Endothelial cell (in vitro differentiated cells): ENCODE data around the gene DNAH17. TPM values are rescaled to one million over a fixed set of nuclear protein-coding genes. Genes with fewer than 3 reads are reported as not detected.

Experiments
- DNase-seq: peaks from one replicate; pipeline ENCODE4 v3.0.0; 2021; ENCODE audit warnings: low spot score
- H3K27ac Mint-ChIP-seq: one replicate; pipeline ENCODE4 v1.8.0; 2021; ENCODE audit warnings: mixed read lengths, inconsistent platforms; ENCODE audit not compliant: unreplicated experiment
- H3K27me3 Mint-ChIP-seq: one replicate; pipeline ENCODE4 v1.8.0; 2021; ENCODE audit warnings: mild to moderate bottlenecking, moderate library complexity, mixed read lengths, inconsistent platforms; ENCODE audit not compliant: unreplicated experiment
- H3K36me3 Mint-ChIP-seq: one replicate; pipeline ENCODE4 v1.8.0; 2021; ENCODE audit warnings: mild to moderate bottlenecking, low read depth, mixed read lengths, inconsistent platforms; ENCODE audit not compliant: unreplicated experiment
- H3K4me1 Mint-ChIP-seq: one replicate; pipeline ENCODE4 v1.8.0; 2021; ENCODE audit warnings: mild to moderate bottlenecking, mixed read lengths, inconsistent platforms; ENCODE audit not compliant: unreplicated experiment
- H3K4me3 Mint-ChIP-seq: one replicate; pipeline ENCODE4 v1.8.0; 2021; ENCODE audit warnings: mild to moderate bottlenecking, mixed read lengths, inconsistent platforms; ENCODE audit not compliant: unreplicated experiment
- H3K9me3 Mint-ChIP-seq: one replicate; pipeline ENCODE4 v1.8.0; 2021; ENCODE audit warnings: mixed read lengths, inconsistent platforms; ENCODE audit not compliant: unreplicated experiment
- CTCF ChIP-seq: fragments of 200-600 bp; sonication (generic); IDR thresholded peaks from one replicate; pipeline ENCODE4 v1.5.0; 2021; ENCODE audit warnings: antibody characterized with exemption; ENCODE audit not compliant: unreplicated experiment
- total RNA-seq: library from RNA; stranded (reverse); fragmentation: NEBNext Ultra II Directional; extraction: Animal tissue kit (Norgen Biotek cat#: 25700); gene quantifications from one replicate; pipeline ENCODE4 v1.2.1, GENCODE V29; 2021; ENCODE audit not compliant: unreplicated experiment

Gene DNAH17
- total RNA-seq, 1 donor from 2014 or later, result 1.0 TPM

- no peaks in the 10 kb centered on the region for H3K9me3 Mint-ChIP-seq
- H3K4me1 Mint-ChIP-seq, result no peaks in the 10 kb centered on the region
- no peaks in the 10 kb centered on the region for H3K36me3 Mint-ChIP-seq
- no peak for TF ChIP-seq CTCF
- H3K4me3 Mint-ChIP-seq, result no peak overlapping the region
- no peak for DNase-seq
- peaks cover 10% of the 10 kb centered on the region for H3K27me3 Mint-ChIP-seq
- no peak overlapping the region for H3K27ac Mint-ChIP-seq
Observed at GRCh38 chr17:78460176-78460675, 117.0 kb downstream of the DNAH17 start.

GRCh38 chr17:78459696-78460095 is 117.5 kb downstream of the DNAH17 start:
- Mint-ChIP-seq H3K4me1 (no peaks in the 10 kb centered on the region), H3K4me3 (no peak overlapping the region), H3K27me3 (peaks cover 10% of the 10 kb centered on the region), H3K27ac (no peak overlapping the region), H3K36me3 (no peaks in the 10 kb centered on the region), H3K9me3 (no peaks in the 10 kb centered on the region)
- DNase-seq, result no peak
- TF ChIP-seq CTCF, result no peak

GRCh38 chr17:78458736-78459335 is 118.4 kb downstream of the DNAH17 start:
- Mint-ChIP-seq H3K4me3 (no peak overlapping the region), H3K36me3 (no peaks in the 10 kb centered on the region), H3K27me3 (peaks cover 10% of the 10 kb centered on the region), H3K4me1 (no peaks in the 10 kb centered on the region), H3K27ac (no peak overlapping the region), H3K9me3 (no peaks in the 10 kb centered on the region)
- TF ChIP-seq CTCF, result no peak
- DNase-seq, result no peak

GRCh38 chr17:78458091-78458490 is 119.1 kb downstream of the DNAH17 start:
- Mint-ChIP-seq H3K9me3 (no peaks in the 10 kb centered on the region), H3K4me1 (no peaks in the 10 kb centered on the region), H3K27me3 (peaks cover 10% of the 10 kb centered on the region), H3K27ac (no peak overlapping the region), H3K36me3 (no peaks in the 10 kb centered on the region), H3K4me3 (no peak overlapping the region)
- no peak for DNase-seq
- TF ChIP-seq CTCF, result no peak

GRCh38 chr17:78454346-78454745 is 122.8 kb downstream of the DNAH17 start:
- H3K4me1 Mint-ChIP-seq, result peaks cover 13% of the 10 kb centered on the region
- no peaks in the 10 kb centered on the region for H3K9me3 Mint-ChIP-seq
- DNase-seq, result no peak
- no peaks in the 10 kb centered on the region for H3K36me3 Mint-ChIP-seq
- H3K4me3 Mint-ChIP-seq, result no peak overlapping the region
- H3K27ac Mint-ChIP-seq, result no peak overlapping the region
- TF ChIP-seq CTCF, result no peak
- peaks cover 8% of the 10 kb centered on the region for H3K27me3 Mint-ChIP-seq
